ENCODE results near the gene MRPL54. TPM values are rescaled to one million over a fixed set of nuclear protein-coding genes. Genes with fewer than 3 reads are reported as not detected.
A peak's percentile ranks its signal among the peaks of the same experiment; 100 is the strongest.

MRPL54 gene
- total RNA-seq, 2 experiments from 2014 or later: 78.4 to 81.3 TPM

DNA sequence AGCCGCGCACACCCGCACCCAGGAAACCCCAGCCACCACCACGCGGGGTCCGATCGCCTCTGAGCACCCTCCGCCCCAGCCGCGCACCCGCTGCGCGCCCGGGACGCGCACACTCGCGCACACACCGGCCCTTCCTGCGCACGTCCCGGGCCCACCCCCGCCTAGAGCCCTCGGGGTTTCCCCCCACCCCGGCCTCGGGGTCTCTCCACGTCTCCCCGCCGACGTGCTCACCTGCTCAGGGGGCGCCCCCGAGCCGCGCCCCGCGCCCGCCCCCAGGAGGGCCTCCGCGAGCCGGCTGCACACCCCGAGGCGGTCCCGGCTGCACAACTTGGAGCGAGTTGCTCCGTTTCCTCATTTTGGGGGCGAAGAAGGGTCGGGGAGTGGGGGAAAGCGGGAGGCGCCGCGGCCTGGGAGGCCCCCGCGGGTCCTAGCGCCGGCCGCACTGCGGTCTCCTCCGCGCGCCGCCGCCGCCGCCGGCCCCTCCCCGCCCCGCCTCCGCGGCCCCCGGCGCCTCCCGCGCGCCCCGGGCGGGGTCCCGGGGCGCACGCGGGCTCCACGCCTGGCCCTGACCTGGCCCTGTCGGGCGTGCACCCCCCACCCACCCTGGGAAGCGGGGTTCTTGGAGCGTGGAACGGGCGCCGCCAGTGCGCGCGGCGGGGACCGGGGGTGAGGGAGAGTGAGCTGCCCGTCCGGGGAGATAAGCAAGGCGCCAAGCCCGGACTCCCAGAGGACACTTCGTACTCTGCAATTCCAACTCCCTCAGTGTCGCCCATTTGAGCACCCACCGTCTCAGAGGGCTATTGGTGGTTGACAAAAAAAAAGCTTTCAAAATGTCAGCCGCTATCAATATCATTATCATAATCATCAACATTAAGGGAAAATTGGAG, 23.7 kb downstream of the MRPL54 start, which contains the start of gene MATK:
MATK (minus strand) TSS at position 444 of the 887 bp plus-strand sequence. CDS start 1,246 bp downstream, outside the sequence.
- Mint-ChIP-seq H3K9me3 (peaks cover 17% of the 10 kb centered on the region), H3K4me3 (peak within 1 kb of the TSS; percentile 73), H3K36me3 (ENCODE audit: low read depth) (peaks cover 20% of the 10 kb centered on the region), H3K4me1 (peaks cover 17% of the 10 kb centered on the region), H3K27ac (peak within 1 kb of the TSS; percentile 46), H3K27me3 (peaks cover 5% of the 10 kb centered on the region)
- ChIA-PET CTCF (interaction anchor here (1.0 kb wide), 1 partner anchor 23 kb away, joined by 3 read pairs; the partner anchor contains the start of gene MRPL54), POLR2A (no interaction called here)
- DNase-seq: no peak

DNA sequence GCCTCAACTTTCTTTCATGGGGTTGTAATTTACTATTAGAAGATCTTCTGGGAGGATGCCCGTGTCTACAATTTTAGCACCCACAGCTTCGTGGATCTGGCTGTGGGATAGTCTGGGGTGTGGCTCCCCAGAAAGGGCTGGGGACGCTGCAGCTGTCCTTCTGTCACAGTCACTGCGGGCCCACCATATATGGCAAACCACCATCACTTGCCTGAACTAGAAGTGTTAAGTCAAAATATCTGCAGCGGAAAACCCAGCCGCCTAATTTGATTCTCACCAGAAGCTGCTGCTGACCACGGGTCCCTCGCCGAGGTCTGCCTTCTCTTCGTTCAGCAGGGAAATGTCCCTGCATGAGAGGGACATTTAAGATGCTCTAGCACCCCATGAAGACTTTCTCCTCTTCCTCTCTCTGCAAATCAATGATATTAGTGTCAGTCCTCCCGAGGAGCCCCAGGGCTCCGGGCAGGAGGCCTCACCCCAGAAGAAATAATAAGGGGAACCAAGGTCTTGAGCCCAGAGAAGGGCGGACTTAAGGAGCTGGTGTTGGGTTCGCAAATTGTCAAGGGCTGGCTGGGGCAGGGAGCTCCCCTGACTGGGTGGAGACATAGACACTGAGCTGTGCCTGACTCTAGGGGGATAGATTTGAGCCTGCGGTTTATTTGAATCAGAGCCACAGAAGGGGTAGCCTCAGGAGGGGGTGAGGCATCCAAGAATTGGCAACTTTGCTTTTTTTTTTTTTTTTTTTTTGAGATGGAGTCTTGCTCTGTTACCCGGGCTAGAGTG, 26.7 kb downstream of the MRPL54 start:
- no peak for DNase-seq
- Mint-ChIP-seq H3K27me3 (peaks cover 5% of the 10 kb centered on the region), H3K27ac (no peak overlapping the region), H3K9me3 (peaks cover 5% of the 10 kb centered on the region), H3K36me3 (ENCODE audit: low read depth) (no peaks in the 10 kb centered on the region), H3K4me3 (no peak overlapping the region), H3K4me1 (peaks cover 12% of the 10 kb centered on the region)
- POLR2A ChIA-PET: no interaction called here
- CTCF ChIA-PET: interaction anchor here (2.1 kb wide), 1 partner anchor 32 kb away, joined by 7 read pairs; no protein-coding TSS in a partner anchor

DNA sequence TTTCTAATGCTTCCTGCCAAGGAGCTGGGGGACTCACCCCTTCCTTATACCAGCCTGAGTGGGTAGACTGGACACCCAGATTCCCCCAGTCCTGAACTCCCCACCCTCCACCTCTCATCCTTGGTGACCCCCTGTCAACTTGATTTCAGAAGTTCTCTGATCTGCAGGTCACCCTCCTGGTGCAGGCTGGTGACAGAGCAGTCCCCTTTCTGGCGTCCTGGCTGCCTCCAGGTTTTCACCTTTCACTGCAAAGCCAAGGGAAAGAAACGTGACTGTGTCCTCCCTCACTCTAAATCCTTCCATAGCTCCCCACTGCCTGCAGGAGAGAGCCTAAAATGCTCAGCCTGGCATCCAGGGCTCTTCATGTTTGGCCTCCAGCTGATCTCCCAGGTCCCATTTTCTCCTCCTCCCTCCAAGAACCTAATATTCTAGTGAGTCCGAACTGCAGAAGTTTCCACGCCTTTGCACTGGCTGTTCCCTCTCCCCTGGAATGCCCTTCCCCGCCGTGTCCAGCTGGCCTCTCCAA, 27.8 kb downstream of the MRPL54 start:
- no peak for DNase-seq

DNA sequence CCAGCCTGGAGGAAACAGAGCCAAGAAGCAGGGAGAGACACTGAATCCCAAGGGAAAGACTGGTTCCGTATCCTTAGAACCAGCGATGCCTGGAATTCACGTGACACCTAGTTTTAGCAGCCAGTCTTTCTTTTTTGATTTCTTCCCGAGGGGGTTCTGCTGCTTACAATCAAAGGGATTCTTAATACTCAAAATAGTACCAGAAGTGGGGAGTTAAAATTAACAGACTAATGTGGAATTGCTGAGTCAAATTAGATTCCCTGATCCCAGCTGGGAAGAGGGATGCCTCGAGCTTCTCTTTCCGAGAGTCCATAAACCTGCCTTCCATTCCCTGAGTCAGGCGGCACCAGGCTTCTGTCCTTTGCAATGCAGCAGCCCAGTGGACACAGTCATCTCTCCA, 28.5 kb downstream of the MRPL54 start:
- POLR2A ChIA-PET: no interaction called here
- Mint-ChIP-seq H3K4me3 (no peak overlapping the region), H3K9me3 (peaks cover 5% of the 10 kb centered on the region), H3K27ac (no peak overlapping the region), H3K36me3 (ENCODE audit: low read depth) (no peaks in the 10 kb centered on the region), H3K4me1 (no peaks in the 10 kb centered on the region), H3K27me3 (peaks cover 5% of the 10 kb centered on the region)
- no peak for DNase-seq
- CTCF ChIA-PET: interaction anchor here (1.1 to 2.1 kb wide), 3 partner anchors 21 to 39 kb away, joined by 4 to 6 read pairs (median 4); partner anchors contain the start of gene MRPL54

More for the DNA sequence above, 27.8 kb downstream of the MRPL54 start:
- H3K9me3 Mint-ChIP-seq: peaks cover 5% of the 10 kb centered on the region
- CTCF ChIA-PET: interaction anchor here (1.1 to 2.1 kb wide), 4 partner anchors 22 to 40 kb away, joined by 4 to 7 read pairs (median 5); partner anchors contain the start of gene MRPL54
- H3K27ac Mint-ChIP-seq: no peak overlapping the region
- H3K4me3 Mint-ChIP-seq: no peak overlapping the region
- peaks cover 2% of the 10 kb centered on the region for H3K4me1 Mint-ChIP-seq
- POLR2A ChIA-PET: interaction anchor here (0.6 kb wide), 1 partner anchor 33 kb away, joined by 3 read pairs; no protein-coding TSS in a partner anchor
- H3K27me3 Mint-ChIP-seq: peaks cover 5% of the 10 kb centered on the region
- H3K36me3 Mint-ChIP-seq (ENCODE audit: low read depth): no peaks in the 10 kb centered on the region

DNA sequence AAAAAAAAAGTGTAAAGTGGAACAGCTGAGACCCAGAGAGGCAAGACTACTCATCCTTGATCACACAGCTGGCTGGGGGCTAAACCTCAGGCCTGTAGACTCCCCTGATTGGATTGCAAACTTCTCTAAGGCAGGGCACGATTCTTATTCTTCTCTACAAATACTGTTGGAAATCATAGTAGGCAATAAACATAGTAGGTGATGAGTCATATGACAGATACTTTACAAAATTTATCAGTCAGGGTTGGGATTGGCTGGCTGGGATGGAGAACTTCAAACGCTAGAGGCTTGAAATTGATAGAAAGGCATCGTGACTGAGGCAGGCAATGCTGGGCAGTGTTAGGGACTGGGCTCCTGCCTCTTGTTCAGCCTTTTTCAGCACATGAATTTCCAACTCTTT, 29.6 kb downstream of the MRPL54 start:
- POLR2A ChIA-PET: no interaction called here

DNA sequence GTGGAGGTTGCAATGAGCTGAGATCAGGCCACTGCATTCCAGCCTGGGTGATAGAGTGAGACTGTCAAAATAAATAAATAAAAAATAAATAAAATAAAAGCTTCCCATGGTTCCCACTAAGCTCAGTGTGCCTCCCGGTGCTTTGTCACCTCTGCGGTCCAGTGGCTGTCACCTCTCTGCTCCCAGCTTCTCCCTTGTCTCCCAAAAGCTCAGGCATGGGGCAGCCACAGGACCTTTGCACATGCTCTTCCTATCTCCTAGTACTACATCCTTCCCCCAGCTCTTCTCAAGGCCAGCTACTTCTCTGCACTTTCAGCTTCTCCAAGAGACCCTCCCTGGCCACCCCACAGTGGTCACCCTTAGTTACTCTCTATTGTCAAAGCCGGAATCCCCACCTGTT, 31.3 kb downstream of the MRPL54 start:
- peaks cover 12% of the 10 kb centered on the region for H3K4me1 Mint-ChIP-seq
- H3K4me3 Mint-ChIP-seq: no peak overlapping the region
- no peak overlapping the region for H3K27ac Mint-ChIP-seq
- H3K36me3 Mint-ChIP-seq (ENCODE audit: low read depth): peaks cover 9% of the 10 kb centered on the region
- ChIA-PET CTCF (interaction anchor here (0.6 to 1.2 kb wide), 2 partner anchors 10 to 83 kb away, joined by 3 to 5 read pairs; no protein-coding TSS in a partner anchor), POLR2A (no interaction called here)
- DNase-seq: no peak
- H3K9me3 Mint-ChIP-seq: peaks cover 15% of the 10 kb centered on the region
- H3K27me3 Mint-ChIP-seq: peaks cover 2% of the 10 kb centered on the region

More for the DNA sequence above, 29.6 kb downstream of the MRPL54 start:
- DNase-seq: no peak
- no peak overlapping the region for H3K27ac Mint-ChIP-seq
- no peaks in the 10 kb centered on the region for H3K4me1 Mint-ChIP-seq
- H3K36me3 Mint-ChIP-seq (ENCODE audit: low read depth): peaks cover 6% of the 10 kb centered on the region
- peaks cover 2% of the 10 kb centered on the region for H3K27me3 Mint-ChIP-seq
- peaks cover 15% of the 10 kb centered on the region for H3K9me3 Mint-ChIP-seq
- H3K4me3 Mint-ChIP-seq: no peak overlapping the region
- CTCF ChIA-PET: interaction anchor here (0.8 to 2.1 kb wide), 2 partner anchors 31 to 38 kb away, joined by 3 to 4 read pairs; partner anchors contain the start of gene APBA3

DNA sequence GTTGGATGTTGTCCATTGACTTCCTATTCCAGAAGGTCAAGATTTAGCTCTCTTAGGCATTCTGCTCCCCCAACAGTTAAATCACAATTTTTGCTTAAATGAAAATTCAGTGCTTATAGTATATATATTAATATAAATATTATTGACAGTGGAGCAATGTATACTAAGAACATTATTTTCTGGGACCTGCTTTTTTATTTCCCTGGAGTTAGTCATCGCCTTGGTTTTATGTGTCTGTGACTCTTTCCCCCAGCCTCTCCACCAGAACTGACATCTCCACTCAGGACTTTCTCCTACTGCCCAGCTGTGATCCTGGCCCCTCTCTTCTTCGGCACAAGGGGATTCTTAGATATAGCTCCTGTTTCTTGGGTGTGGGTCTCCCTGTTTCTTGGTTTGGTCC, 33.9 kb downstream of the MRPL54 start:
- Mint-ChIP-seq H3K4me1 (peaks cover 26% of the 10 kb centered on the region), H3K4me3 (no peak overlapping the region), H3K27ac (no peak overlapping the region), H3K36me3 (ENCODE audit: low read depth) (peaks cover 9% of the 10 kb centered on the region), H3K27me3 (peaks cover 2% of the 10 kb centered on the region), H3K9me3 (peaks cover 12% of the 10 kb centered on the region)
- no peak for DNase-seq
- POLR2A ChIA-PET: no interaction called here
- CTCF ChIA-PET: no interaction called here

DNA sequence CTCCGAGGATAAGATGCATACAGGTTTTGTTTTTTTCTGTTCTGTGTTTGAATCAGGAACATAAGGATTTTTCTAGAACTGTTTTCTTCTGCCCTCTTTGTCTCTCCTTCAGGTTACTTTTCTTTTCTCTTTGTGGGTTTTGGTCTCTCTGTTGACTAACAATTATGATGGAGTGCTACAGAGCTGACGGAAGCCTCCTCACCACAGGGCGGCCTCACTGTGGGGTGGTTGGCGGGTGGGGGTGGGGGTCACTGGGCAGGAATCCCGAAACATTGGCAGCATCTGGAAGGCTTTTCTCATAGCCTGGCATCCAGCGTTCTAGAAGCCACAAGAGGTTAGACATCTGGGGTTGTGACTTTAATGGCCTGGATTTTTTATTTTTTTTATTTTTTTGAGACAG, 35.7 kb downstream of the MRPL54 start:
- Mint-ChIP-seq H3K9me3 (peaks cover 10% of the 10 kb centered on the region), H3K4me3 (peak overlapping the region; percentile 23), H3K36me3 (ENCODE audit: low read depth) (peaks cover 9% of the 10 kb centered on the region), H3K4me1 (peaks cover 34% of the 10 kb centered on the region), H3K27ac (peak overlapping the region; percentile 86), H3K27me3 (peaks cover 2% of the 10 kb centered on the region)
- CTCF ChIA-PET: interaction anchor here (0.6 kb wide), 1 partner anchor 11 kb away, joined by 3 read pairs; no protein-coding TSS in a partner anchor
- POLR2A ChIA-PET: no interaction called here
- DNase-seq: peak; percentile 52

DNA sequence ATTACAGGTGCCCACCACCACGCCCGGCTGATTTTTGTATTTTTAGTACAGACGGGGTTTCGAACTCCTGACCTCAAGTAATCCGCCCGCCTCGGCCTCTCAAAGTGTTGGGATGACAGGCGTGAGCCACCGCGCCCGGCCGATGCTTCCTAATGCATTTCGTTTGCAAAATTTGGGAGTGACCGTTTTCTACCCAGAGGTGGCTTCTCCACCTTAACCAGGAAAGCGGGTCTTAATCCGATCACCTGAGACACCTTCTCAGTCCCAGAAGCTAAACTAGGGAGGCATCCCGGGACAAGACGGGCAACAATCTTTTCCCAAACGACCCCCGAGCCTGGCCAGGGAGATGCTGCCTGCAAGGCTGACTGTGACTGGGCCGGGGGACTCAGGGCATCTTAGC, 38.5 kb downstream of the MRPL54 start:
- peaks cover 42% of the 10 kb centered on the region for H3K4me1 Mint-ChIP-seq
- peaks cover 9% of the 10 kb centered on the region for H3K36me3 Mint-ChIP-seq (ENCODE audit: low read depth)
- H3K27me3 Mint-ChIP-seq: peaks cover 2% of the 10 kb centered on the region
- POLR2A ChIA-PET: no interaction called here
- peaks cover 10% of the 10 kb centered on the region for H3K9me3 Mint-ChIP-seq
- CTCF ChIA-PET: interaction anchor here (1.3 kb wide), 1 partner anchor 8 kb away, joined by 4 read pairs; no protein-coding TSS in a partner anchor
- DNase-seq: no peak
- peak overlapping the region; percentile 63 for H3K4me3 Mint-ChIP-seq
- no peak overlapping the region for H3K27ac Mint-ChIP-seq

DNA sequence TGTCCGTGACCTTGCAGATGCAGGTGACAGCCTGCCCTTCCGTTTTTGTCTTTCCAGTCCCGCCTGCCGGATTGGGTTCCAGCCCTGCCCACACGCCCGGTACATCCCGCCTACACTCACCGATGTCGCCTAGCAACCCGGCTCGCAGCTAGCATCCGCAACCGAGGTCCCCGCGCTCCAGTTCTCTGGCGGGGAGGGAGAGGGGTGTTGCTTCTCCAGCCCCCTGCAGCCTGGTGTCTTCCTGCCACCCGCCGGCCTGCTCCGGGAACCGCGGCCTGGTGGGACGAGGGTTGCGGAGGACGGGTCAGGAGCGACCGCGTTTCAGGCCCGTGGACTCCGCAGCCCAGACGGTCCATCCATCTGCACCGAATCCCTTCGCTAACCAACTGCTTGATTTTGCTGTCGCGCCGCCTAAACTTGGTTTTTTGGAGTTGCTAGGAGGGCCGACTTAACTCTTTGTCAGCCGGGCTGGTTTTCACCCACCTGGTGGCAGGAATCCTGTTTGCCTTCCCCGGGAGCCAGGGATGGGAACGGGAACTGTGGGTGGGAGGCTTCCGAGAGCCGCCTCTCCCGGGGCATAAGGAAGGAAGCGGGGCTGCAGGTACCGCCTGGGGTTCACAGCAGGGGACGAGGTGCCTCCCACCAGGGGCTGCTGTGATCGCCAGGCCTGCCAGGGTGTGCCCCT, 39.1 kb downstream of the MRPL54 start:
- POLR2A ChIA-PET: no interaction called here
- no peak overlapping the region for H3K27ac Mint-ChIP-seq

DNA sequence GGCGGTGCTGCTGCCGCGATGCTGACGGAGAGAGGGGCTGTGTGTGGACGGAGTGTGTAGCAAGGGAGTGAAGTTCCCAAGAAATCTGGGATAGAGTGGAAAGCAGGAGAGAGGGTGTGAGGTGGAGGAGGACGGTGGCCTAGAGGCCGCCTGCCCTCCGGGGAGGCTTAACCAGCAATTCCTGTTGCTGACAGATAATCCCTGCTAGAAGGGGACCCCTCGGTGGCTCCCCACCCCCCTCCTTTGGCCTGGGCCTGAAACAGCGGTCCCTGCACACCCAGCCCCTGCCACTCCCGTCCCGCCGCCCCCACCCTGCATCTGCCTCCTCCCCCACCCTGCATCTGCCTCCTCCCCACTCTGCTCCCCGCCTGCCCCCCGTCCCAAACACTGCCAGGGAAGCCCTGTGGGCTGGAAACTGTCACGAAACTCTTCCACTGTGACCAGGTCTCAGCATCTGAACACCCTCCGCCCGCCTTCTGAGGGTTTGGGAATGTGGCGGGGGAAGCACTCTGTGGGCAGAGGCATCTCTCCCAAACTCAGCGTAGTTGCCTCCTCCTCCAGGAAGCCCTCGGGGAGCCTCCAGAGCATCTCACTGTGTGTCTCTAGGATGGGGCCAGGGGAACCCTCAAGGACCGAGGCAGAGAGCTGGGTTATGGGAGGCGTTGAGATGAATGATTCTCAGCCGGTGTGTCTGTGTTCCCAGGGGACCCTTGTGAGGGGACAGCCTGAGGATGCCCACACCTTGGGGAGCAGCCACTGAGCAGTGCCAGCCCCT, 40.8 kb downstream of the MRPL54 start:
- Mint-ChIP-seq H3K4me3 (no peak overlapping the region), H3K36me3 (ENCODE audit: low read depth) (no peaks in the 10 kb centered on the region), H3K27me3 (peaks cover 2% of the 10 kb centered on the region), H3K27ac (no peak overlapping the region), H3K9me3 (peaks cover 7% of the 10 kb centered on the region), H3K4me1 (peaks cover 33% of the 10 kb centered on the region)
- CTCF ChIA-PET: interaction anchor here (1.0 kb wide), 1 partner anchor 9 kb away, joined by 5 read pairs; no protein-coding TSS in a partner anchor
- POLR2A ChIA-PET: no interaction called here
- no peak for DNase-seq

More for the DNA sequence above, 39.1 kb downstream of the MRPL54 start:
- Mint-ChIP-seq H3K9me3 (peaks cover 4% of the 10 kb centered on the region), H3K4me1 (peaks cover 42% of the 10 kb centered on the region), H3K27me3 (peaks cover 2% of the 10 kb centered on the region), H3K36me3 (ENCODE audit: low read depth) (peaks cover 7% of the 10 kb centered on the region), H3K4me3 (peak overlapping the region; percentile 63)
- DNase-seq: peak; percentile 76
- CTCF ChIA-PET: no interaction called here
